ENCODE measurements around the gene PI4KA.
"Not testable (repeated sequence)": the region's sequence is repeated elsewhere in the genome, so short reads cannot be mapped to it uniquely, and the experiment has no call there.

Gene PI4KA

GRCh38 chr22:20858615-20859416, at the start of gene PI4KA, which contains the start of gene SNAP29:
Gene PI4KA, minus strand, starts transcription at chr22:20858811. Its CDS starts 86 bp downstream, at chr22:20858725.
Gene SNAP29, plus strand, starts transcription at chr22:20859007. Its CDS starts 104 bp downstream, at chr22:20859111.
- no peak for FAIRE-seq

- no peak for FAIRE-seq
Measured at GRCh38 chr22:20906387-20906767, 47.8 kb upstream of the PI4KA start.

- no peak for FAIRE-seq
Measured at GRCh38 chr22:20905415-20906386, 47.1 kb upstream of the PI4KA start.

- FAIRE-seq: no peak
Measured at GRCh38 chr22:20904980-20905355, 46.4 kb upstream of the PI4KA start.

- no peak for FAIRE-seq
Measured at GRCh38 chr22:20904008-20904979, 45.7 kb upstream of the PI4KA start.

GRCh38 chr22:20903093-20903492, 44.5 kb upstream of the PI4KA start:
- FAIRE-seq: no peak

GRCh38 chr22:20901093-20902033, 42.8 kb upstream of the PI4KA start:
- FAIRE-seq: not testable (repeated sequence)

- FAIRE-seq: no peak
Measured at GRCh38 chr22:20899827-20900423, 41.3 kb upstream of the PI4KA start.

GRCh38 chr22:20897737-20898136, 39.1 kb upstream of the PI4KA start:
- FAIRE-seq: not testable (repeated sequence)

- FAIRE-seq: no peak
Measured at GRCh38 chr22:20890975-20891374, 32.4 kb upstream of the PI4KA start.

- FAIRE-seq: no peak
Measured at GRCh38 chr22:20889904-20890540, 31.4 kb upstream of the PI4KA start.

GRCh38 chr22:20889025-20889704, 30.6 kb upstream of the PI4KA start:
- FAIRE-seq: no peak

- no peak for FAIRE-seq
Measured at GRCh38 chr22:20887375-20887774, 28.8 kb upstream of the PI4KA start.

GRCh38 chr22:20885557-20886323, 27.1 kb upstream of the PI4KA start:
- FAIRE-seq: peak; percentile 61

- FAIRE-seq: no peak
Measured at GRCh38 chr22:20885017-20885556, 26.5 kb upstream of the PI4KA start.

- FAIRE-seq: no peak
Measured at GRCh38 chr22:20884454-20884853, 25.8 kb upstream of the PI4KA start.

- FAIRE-seq: no peak
Measured at GRCh38 chr22:20882855-20883254, 24.2 kb upstream of the PI4KA start.
